ENCODE results near the gene FGD3.

FGD3 gene

GRCh38 chr9:93041108-93041802 lies 93.9 kb downstream of the FGD3 start:
- Histone ChIP-seq H3K27ac (ENCODE audit: low read depth, low read length) (no peak overlapping the region), H3K79me2 (ENCODE audit: control insufficient read depth, low read length) (no peaks in the 10 kb centered on the region), H3K4me2 (ENCODE audit: low read length) (no peak overlapping the region), H3F3A (ENCODE audit: control insufficient read depth, insufficient read depth) (no peaks in the 10 kb centered on the region), H3K36me3 (ENCODE audit: control insufficient read depth, low read length) (no peaks in the 10 kb centered on the region), H3K27me3 (ENCODE audit: control insufficient read depth, low read length) (no peaks in the 10 kb centered on the region), H4K20me1 (ENCODE audit: control insufficient read depth, insufficient read depth, low read depth, low read length) (no peaks in the 10 kb centered on the region), H3K9me2 (replicated peaks; ENCODE audit: control insufficient read depth, low read length) (no peaks in the 10 kb centered on the region), H3K4me1 (ENCODE audit: control insufficient read depth, low read length) (peaks cover 6% of the 10 kb centered on the region), H3K4me3 (ENCODE audit: low read length) (no peak overlapping the region), H3K9me3 (ENCODE audit: control insufficient read depth, insufficient read depth, low read length) (no peaks in the 10 kb centered on the region)
- no peak for TF ChIP-seq CTCF (IDR thresholded peaks at IDR 0.05; ENCODE audit: low read depth, low read length, poor library complexity, severe bottlenecking)
- no peak for TF ChIP-seq EZH2phosphoT487 (IDR thresholded peaks at IDR 0.05; ENCODE audit: borderline replicate concordance, low read length)

- Histone ChIP-seq H3K9me3 (ENCODE audit: control insufficient read depth, insufficient read depth, low read length) (no peaks in the 10 kb centered on the region), H3K27ac (ENCODE audit: low read depth, low read length) (no peak overlapping the region), H3K9me2 (replicated peaks; ENCODE audit: control insufficient read depth, low read length) (no peaks in the 10 kb centered on the region), H3K36me3 (ENCODE audit: control insufficient read depth, low read length) (no peaks in the 10 kb centered on the region), H3K4me1 (ENCODE audit: control insufficient read depth, low read length) (peaks cover 6% of the 10 kb centered on the region), H3K4me3 (ENCODE audit: low read length) (no peak overlapping the region), H3K79me2 (ENCODE audit: control insufficient read depth, low read length) (no peaks in the 10 kb centered on the region), H3K4me2 (ENCODE audit: low read length) (no peak overlapping the region), H3F3A (ENCODE audit: control insufficient read depth, insufficient read depth) (no peaks in the 10 kb centered on the region), H4K20me1 (ENCODE audit: control insufficient read depth, insufficient read depth, low read depth, low read length) (no peaks in the 10 kb centered on the region), H3K27me3 (ENCODE audit: control insufficient read depth, low read length) (no peaks in the 10 kb centered on the region)
- TF ChIP-seq EZH2phosphoT487 (IDR thresholded peaks at IDR 0.05; ENCODE audit: borderline replicate concordance, low read length) (no peak), CTCF (IDR thresholded peaks at IDR 0.05; ENCODE audit: low read depth, low read length, poor library complexity, severe bottlenecking) (no peak)
Measured at GRCh38 chr9:93043122-93043521, 95.8 kb downstream of the FGD3 start.

- Histone ChIP-seq H3K4me1 (ENCODE audit: control insufficient read depth, low read length) (peaks cover 6% of the 10 kb centered on the region), H3K27me3 (ENCODE audit: control insufficient read depth, low read length) (no peaks in the 10 kb centered on the region), H4K20me1 (ENCODE audit: control insufficient read depth, insufficient read depth, low read depth, low read length) (no peaks in the 10 kb centered on the region), H3K36me3 (ENCODE audit: control insufficient read depth, low read length) (no peaks in the 10 kb centered on the region), H3K4me3 (ENCODE audit: low read length) (no peak overlapping the region), H3K9me2 (replicated peaks; ENCODE audit: control insufficient read depth, low read length) (no peaks in the 10 kb centered on the region), H3K27ac (ENCODE audit: low read depth, low read length) (no peak overlapping the region), H3K79me2 (ENCODE audit: control insufficient read depth, low read length) (no peaks in the 10 kb centered on the region), H3F3A (ENCODE audit: control insufficient read depth, insufficient read depth) (no peaks in the 10 kb centered on the region), H3K9me3 (ENCODE audit: control insufficient read depth, insufficient read depth, low read length) (no peaks in the 10 kb centered on the region), H3K4me2 (ENCODE audit: low read length) (no peak overlapping the region)
- no peak for TF ChIP-seq EZH2phosphoT487 (IDR thresholded peaks at IDR 0.05; ENCODE audit: borderline replicate concordance, low read length)
- no peak for TF ChIP-seq CTCF (IDR thresholded peaks at IDR 0.05; ENCODE audit: low read depth, low read length, poor library complexity, severe bottlenecking)
Measured at GRCh38 chr9:93045521-93045920, 98.2 kb downstream of the FGD3 start.
